ENCODE data around the gene CRABP1. TPM values are rescaled to one million over a fixed set of nuclear protein-coding genes. Genes with fewer than 3 reads are reported as not detected.
A peak's percentile ranks its signal among the peaks of the same experiment; 100 is the strongest.

Gene CRABP1
- total RNA-seq, 1 experiment from 2014 or later: 444 TPM

DNA sequence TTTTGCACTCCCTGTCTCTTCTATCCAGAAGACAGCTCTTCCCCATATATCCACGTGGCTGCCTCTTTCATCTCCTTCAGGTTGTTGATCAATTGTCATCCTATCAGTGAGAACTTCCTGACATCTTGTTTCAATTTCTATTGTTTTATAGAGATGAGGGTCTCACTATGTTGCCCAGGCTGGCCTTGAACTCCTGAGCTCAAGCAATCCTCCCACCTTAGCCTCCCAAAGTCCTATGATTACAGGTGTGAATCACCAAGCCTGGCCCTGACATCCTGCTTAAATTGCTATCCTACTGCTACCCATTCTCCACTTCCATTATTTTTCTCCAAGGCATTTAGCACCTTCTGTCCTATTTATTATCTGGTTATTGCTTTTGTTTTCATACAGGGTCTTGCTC, 53.0 kb downstream of the CRABP1 start:
- Mint-ChIP-seq H3K27me3 (ENCODE audit: low read depth) (no peaks in the 10 kb centered on the region; the same call in none of the 2 replicates), H3K9me3 (peaks cover 6% of the 10 kb centered on the region), H3K27ac (no peak overlapping the region), H3K4me1 (peaks cover 75% of the 10 kb centered on the region), H3K4me3 (no peak overlapping the region), H3K36me3 (no peaks in the 10 kb centered on the region)
- TF ChIP-seq, protein P1, sequence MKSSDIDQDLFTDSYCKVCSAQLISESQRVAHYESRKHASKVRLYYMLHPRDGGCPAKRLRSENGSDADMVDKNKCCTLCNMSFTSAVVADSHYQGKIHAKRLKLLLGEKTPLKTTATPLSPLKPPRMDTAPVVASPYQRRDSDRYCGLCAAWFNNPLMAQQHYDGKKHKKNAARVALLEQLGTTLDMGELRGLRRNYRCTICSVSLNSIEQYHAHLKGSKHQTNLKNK (CRISPR knock-in tag; IDR thresholded peaks at IDR 0.05): no peak
- TF ChIP-seq ZNF121 (CRISPR knock-in tag; IDR thresholded peaks at IDR 0.05): peak; percentile 91
- TF ChIP-seq, protein P2, sequence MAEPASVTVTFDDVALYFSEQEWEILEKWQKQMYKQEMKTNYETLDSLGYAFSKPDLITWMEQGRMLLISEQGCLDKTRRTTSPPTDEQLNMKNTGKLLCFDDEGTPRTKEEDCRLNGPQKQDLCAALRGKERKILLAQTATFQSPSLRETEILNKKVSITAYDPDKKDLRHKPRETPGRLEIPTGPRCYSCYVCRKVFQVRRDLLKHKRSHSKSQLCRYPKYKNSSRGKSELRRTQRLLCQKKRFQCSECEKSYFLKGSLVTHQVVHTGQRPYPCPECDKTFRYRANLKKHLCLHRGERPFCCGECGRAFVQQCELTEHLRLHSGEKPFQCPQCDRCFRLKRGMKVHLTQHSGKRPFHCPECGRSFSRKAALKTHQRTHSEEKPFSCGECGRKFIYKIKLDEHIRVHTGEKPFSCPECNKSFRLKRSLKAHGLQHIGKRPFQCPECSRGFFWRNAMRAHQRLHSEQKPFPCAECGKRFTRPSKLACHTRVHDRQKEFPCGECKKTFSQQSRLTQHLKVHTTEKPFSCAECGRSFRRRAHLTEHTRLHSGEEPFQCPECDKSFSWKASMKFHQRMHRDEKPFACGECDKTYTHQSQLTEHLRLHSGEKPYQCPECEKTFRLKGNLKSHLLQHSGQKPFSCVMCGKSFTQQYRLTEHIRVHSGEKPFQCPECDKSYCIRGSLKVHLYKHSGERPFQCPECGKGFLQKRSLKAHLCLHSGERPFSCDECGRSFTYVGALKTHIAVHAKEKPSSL (CRISPR knock-in tag; conservative IDR thresholded peaks at IDR 0.05): no peak
- ATAC-seq (no peak), DNase-seq (ENCODE audit: low spot score) (no peak)
- ChIA-PET POLR2A (interaction anchor here (1.0 kb wide), 1 partner anchor 12 kb away, joined by 3 read pairs; no protein-coding TSS in a partner anchor), CTCF (interaction anchor here (0.5 kb wide), 1 partner anchor 244 kb away, joined by 4 read pairs; no protein-coding TSS in a partner anchor)

DNA sequence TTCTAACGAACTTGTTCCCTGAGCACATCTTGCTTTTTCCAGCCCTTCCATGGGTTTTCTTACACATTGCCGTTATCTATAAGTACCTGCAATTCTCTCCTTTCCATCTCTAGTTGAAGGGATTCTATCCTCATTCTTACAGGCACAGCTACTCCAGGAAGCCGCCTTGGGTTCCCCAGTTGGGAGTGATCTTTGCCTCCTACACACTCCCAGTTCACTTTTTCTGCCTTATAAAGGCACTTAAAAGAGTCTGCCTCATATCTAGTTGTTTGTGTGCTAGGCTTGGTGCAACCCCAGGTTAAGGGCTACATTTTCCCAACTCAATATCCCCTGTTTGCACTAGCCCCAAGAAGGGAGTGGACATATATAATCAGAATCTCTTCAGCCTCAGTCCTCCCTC, 53.9 kb downstream of the CRABP1 start:
- DNase-seq (ENCODE audit: low spot score): no peak
- CTCF ChIA-PET: interaction anchor here (1.8 kb wide), 1 partner anchor 77 kb away, joined by 8 read pairs; no protein-coding TSS in a partner anchor
- Mint-ChIP-seq H3K27ac (no peak overlapping the region), H3K4me1 (peaks cover 80% of the 10 kb centered on the region), H3K27me3 (ENCODE audit: low read depth) (no peaks in the 10 kb centered on the region; the same call in none of the 2 replicates), H3K9me3 (peaks cover 6% of the 10 kb centered on the region), H3K4me3 (no peak overlapping the region), H3K36me3 (no peaks in the 10 kb centered on the region)
- no peak for ATAC-seq
- POLR2A ChIA-PET: interaction anchor here (0.6 kb wide), 1 partner anchor 89 kb away, joined by 3 read pairs; no protein-coding TSS in a partner anchor
- TF ChIP-seq, protein P3, sequence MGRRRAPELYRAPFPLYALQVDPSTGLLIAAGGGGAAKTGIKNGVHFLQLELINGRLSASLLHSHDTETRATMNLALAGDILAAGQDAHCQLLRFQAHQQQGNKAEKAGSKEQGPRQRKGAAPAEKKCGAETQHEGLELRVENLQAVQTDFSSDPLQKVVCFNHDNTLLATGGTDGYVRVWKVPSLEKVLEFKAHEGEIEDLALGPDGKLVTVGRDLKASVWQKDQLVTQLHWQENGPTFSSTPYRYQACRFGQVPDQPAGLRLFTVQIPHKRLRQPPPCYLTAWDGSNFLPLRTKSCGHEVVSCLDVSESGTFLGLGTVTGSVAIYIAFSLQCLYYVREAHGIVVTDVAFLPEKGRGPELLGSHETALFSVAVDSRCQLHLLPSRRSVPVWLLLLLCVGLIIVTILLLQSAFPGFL (CRISPR knock-in tag; IDR thresholded peaks at IDR 0.05; ENCODE audit: borderline replicate concordance): no peak
- TF ChIP-seq HMGA2 (CRISPR knock-in tag; IDR thresholded peaks at IDR 0.05) (no peak), NR1H2 (CRISPR knock-in tag; IDR thresholded peaks at IDR 0.05) (no peak), FOXJ3 (CRISPR knock-in tag; IDR thresholded peaks at IDR 0.05; ENCODE audit: borderline replicate concordance) (no peak), RORB (CRISPR knock-in tag; IDR thresholded peaks at IDR 0.05) (no peak), CBFB (CRISPR knock-in tag; IDR thresholded peaks at IDR 0.05; ENCODE audit: low read depth) (no peak), ZNF121 (CRISPR knock-in tag; IDR thresholded peaks at IDR 0.05) (no peak), FOXP1 (CRISPR knock-in tag; IDR thresholded peaks at IDR 0.05; ENCODE audit: borderline replicate concordance) (no peak), GRHL2 (CRISPR knock-in tag; IDR thresholded peaks at IDR 0.05; ENCODE audit: insufficient replicate concordance, severe bottlenecking) (no peak), NR3C1 (CRISPR knock-in tag; conservative IDR thresholded peaks at IDR 0.05; ENCODE audit: low read depth) (no peak), TEAD4 (CRISPR knock-in tag; IDR thresholded peaks at IDR 0.05) (no peak), GABPB1 (CRISPR knock-in tag; IDR thresholded peaks at IDR 0.05) (no peak), TCF7 (CRISPR knock-in tag; IDR thresholded peaks at IDR 0.05; ENCODE audit: low read depth) (no peak), SP1 (CRISPR knock-in tag; conservative IDR thresholded peaks at IDR 0.05) (no peak), GTF2I (CRISPR knock-in tag; conservative IDR thresholded peaks at IDR 0.05) (no peak), CREB1 (CRISPR knock-in tag; IDR thresholded peaks at IDR 0.05) (no peak)
- TF ChIP-seq, protein P4, sequence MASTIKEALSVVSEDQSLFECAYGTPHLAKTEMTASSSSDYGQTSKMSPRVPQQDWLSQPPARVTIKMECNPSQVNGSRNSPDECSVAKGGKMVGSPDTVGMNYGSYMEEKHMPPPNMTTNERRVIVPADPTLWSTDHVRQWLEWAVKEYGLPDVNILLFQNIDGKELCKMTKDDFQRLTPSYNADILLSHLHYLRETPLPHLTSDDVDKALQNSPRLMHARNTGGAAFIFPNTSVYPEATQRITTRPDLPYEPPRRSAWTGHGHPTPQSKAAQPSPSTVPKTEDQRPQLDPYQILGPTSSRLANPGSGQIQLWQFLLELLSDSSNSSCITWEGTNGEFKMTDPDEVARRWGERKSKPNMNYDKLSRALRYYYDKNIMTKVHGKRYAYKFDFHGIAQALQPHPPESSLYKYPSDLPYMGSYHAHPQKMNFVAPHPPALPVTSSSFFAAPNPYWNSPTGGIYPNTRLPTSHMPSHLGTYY (CRISPR knock-in tag; IDR thresholded peaks at IDR 0.05): no peak
- TF ChIP-seq, protein P5, sequence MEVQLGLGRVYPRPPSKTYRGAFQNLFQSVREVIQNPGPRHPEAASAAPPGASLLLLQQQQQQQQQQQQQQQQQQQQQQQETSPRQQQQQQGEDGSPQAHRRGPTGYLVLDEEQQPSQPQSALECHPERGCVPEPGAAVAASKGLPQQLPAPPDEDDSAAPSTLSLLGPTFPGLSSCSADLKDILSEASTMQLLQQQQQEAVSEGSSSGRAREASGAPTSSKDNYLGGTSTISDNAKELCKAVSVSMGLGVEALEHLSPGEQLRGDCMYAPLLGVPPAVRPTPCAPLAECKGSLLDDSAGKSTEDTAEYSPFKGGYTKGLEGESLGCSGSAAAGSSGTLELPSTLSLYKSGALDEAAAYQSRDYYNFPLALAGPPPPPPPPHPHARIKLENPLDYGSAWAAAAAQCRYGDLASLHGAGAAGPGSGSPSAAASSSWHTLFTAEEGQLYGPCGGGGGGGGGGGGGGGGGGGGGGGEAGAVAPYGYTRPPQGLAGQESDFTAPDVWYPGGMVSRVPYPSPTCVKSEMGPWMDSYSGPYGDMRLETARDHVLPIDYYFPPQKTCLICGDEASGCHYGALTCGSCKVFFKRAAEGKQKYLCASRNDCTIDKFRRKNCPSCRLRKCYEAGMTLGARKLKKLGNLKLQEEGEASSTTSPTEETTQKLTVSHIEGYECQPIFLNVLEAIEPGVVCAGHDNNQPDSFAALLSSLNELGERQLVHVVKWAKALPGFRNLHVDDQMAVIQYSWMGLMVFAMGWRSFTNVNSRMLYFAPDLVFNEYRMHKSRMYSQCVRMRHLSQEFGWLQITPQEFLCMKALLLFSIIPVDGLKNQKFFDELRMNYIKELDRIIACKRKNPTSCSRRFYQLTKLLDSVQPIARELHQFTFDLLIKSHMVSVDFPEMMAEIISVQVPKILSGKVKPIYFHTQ (CRISPR knock-in tag; IDR thresholded peaks at IDR 0.05): no peak
- TF ChIP-seq, protein P6, sequence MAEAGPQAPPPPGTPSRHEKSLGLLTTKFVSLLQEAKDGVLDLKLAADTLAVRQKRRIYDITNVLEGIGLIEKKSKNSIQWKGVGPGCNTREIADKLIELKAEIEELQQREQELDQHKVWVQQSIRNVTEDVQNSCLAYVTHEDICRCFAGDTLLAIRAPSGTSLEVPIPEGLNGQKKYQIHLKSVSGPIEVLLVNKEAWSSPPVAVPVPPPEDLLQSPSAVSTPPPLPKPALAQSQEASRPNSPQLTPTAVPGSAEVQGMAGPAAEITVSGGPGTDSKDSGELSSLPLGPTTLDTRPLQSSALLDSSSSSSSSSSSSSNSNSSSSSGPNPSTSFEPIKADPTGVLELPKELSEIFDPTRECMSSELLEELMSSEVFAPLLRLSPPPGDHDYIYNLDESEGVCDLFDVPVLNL (CRISPR knock-in tag; IDR thresholded peaks at IDR 0.05; ENCODE audit: borderline replicate concordance, low read depth): no peak
- TF ChIP-seq, protein P7, sequence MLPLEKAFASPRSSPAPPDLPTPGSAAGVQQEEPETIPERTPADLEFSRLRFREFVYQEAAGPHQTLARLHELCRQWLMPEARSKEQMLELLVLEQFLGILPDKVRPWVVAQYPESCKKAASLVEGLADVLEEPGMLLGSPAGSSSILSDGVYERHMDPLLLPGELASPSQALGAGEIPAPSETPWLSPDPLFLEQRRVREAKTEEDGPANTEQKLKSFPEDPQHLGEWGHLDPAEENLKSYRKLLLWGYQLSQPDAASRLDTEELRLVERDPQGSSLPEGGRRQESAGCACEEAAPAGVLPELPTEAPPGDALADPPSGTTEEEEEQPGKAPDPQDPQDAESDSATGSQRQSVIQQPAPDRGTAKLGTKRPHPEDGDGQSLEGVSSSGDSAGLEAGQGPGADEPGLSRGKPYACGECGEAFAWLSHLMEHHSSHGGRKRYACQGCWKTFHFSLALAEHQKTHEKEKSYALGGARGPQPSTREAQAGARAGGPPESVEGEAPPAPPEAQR (CRISPR knock-in tag; IDR thresholded peaks at IDR 0.05): no peak
